MM.1S (cell line): ENCODE measurements around the gene DHRSX.
"Not testable (repeated sequence)": the region's sequence is repeated elsewhere in the genome, so short reads cannot be mapped to it uniquely, and the experiment has no call there.

ENCODE experiments used
- DNase-seq: peaks from one replicate; pipeline ENCODE4 v3.0.0-alpha.2; 2015
- H2AFZ ChIP-seq: fragments of 300-600 bp; sonication (generic); 2 replicates; pipeline ENCODE4 v1.6.0; 2016; ENCODE audit warnings: antibody characterized with exemption, low read length
- H3F3A ChIP-seq: fragments of 300-600 bp; sonication (generic); 2 replicates; pipeline ENCODE4 v1.6.1; 2016; ENCODE audit warnings: mild to moderate bottlenecking, antibody characterized with exemption, low read length, moderate library complexity, mixed read lengths; ENCODE audit not compliant: insufficient read depth
- H3K27ac ChIP-seq: fragments of 300-600 bp; sonication (generic); 2 replicates; pipeline ENCODE4 v1.5.1; 2016; ENCODE audit warnings: mild to moderate bottlenecking, low read length
- H3K27me3 ChIP-seq: fragments of 300-600 bp; sonication (generic); replicated peaks from 2 replicates; pipeline ENCODE4 v1.6.0; 2016; ENCODE audit warnings: low read length; ENCODE audit not compliant: insufficient read depth
- H3K36me3 ChIP-seq: fragments of 300-600 bp; sonication (generic); replicated peaks from 2 replicates; pipeline ENCODE4 v1.6.1; 2016; ENCODE audit warnings: mild to moderate bottlenecking, low read length, mixed read lengths; ENCODE audit not compliant: insufficient read depth
- H3K4me1 ChIP-seq: fragments of 300-600 bp; sonication (generic); 2 replicates; pipeline ENCODE4 v1.6.1; 2016; ENCODE audit warnings: low read length, mixed read lengths
- H3K4me2 ChIP-seq: fragments of 300-600 bp; sonication (generic); 2 replicates; pipeline ENCODE4 v1.6.0; 2016; ENCODE audit warnings: low read depth, low read length
- H3K4me3 ChIP-seq: fragments of 300-600 bp; sonication (generic); 2 replicates; pipeline ENCODE4 v1.5.1; 2016; ENCODE audit warnings: low read length, mixed read lengths
- H3K79me2 ChIP-seq: fragments of 300-600 bp; sonication (generic); 2 replicates; pipeline ENCODE4 v1.6.1; 2016; ENCODE audit warnings: mixed run types, low read length, mixed read lengths
- H3K9ac ChIP-seq: fragments of 300-600 bp; sonication (generic); 2 replicates; pipeline ENCODE4 v1.6.1; 2016; ENCODE audit warnings: low read length, mixed read lengths
- H3K9me2 ChIP-seq: fragments of 300-600 bp; sonication (generic); replicated peaks from 2 replicates; pipeline ENCODE4 v1.6.1; 2016; ENCODE audit warnings: mild to moderate bottlenecking, low read length, mixed read lengths; ENCODE audit not compliant: insufficient read depth
- H3K9me3 ChIP-seq: fragments of 300-600 bp; sonication (generic); replicated peaks from 2 replicates; pipeline ENCODE4 v1.6.1; 2016; ENCODE audit warnings: mild to moderate bottlenecking, low read length, mixed read lengths; ENCODE audit not compliant: insufficient read depth
- H4K20me1 ChIP-seq: fragments of 300-600 bp; sonication (generic); 2 replicates; pipeline ENCODE4 v1.6.1; 2016; ENCODE audit warnings: mild to moderate bottlenecking, low read length, moderate library complexity, mixed read lengths; ENCODE audit not compliant: insufficient read depth
- EZH2 ChIP-seq: fragments of 300-600 bp; sonication (generic); optimal IDR thresholded peaks from 2 replicates; pipeline ENCODE3; 2017; ENCODE audit warnings: low read depth, mild to moderate bottlenecking, antibody characterized with exemption, low read length, mixed read lengths
- EZH2phosphoT487 ChIP-seq: fragments of 300-600 bp; sonication (generic); IDR thresholded peaks from 2 replicates; pipeline ENCODE4 v1.6.1; 2018; ENCODE audit warnings: antibody characterized with exemption, low read length
- TF ChIP-seq, protein P1 (sequence below): fragments of 300-600 bp; sonication (generic); IDR thresholded peaks from 2 replicates; pipeline ENCODE4 v1.5.1; 2016; ENCODE audit warnings: antibody characterized with exemption, low read length, mixed read lengths

The DHRSX gene

DNA sequence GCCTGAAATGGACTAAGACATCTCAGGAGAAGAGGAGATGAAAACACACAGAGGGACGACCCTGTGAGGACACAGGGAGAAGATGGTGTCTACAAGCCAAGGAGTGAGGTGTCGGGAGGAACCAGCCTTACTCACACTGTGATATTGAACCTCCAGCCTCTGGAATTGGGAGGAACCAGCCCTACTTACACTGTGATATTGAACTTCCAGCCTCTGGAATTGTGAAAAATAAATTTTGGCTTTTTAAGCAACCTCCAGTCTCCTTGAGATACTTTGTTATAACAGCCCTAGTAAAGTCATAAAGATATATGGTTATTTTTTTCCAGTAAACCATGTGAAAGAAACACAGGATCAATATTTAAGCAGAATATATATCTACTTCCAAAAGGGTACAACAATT is 76.5 kb downstream of the DHRSX start:
- Histone ChIP-seq H3K4me2 (no peak overlapping the region), H3K9ac (no peak overlapping the region), H3K4me3 (no peak overlapping the region)

DNA sequence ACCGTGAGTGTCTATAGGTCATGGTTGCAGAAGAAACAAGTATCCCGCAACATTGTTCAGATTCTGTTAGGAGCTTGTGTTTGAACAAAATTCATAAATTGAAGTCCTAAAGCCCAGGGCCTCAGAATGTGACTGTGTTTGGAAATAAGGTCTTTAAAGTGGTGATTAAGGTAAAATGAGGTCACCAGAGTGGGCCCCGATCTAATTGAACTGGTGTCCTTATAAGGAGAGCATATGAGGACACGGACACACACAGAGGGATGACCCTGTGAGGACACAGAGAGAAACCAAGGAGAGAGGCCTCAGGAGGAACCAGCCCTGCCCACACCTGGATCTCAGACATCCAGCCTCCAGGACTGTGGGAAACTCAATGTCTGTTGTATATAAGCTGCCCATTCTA is 76.9 kb downstream of the DHRSX start:
- Histone ChIP-seq H3K4me1 (no peaks in the 10 kb centered on the region), H3K79me2 (no peaks in the 10 kb centered on the region), H3K27ac (no peak overlapping the region), H4K20me1 (no peaks in the 10 kb centered on the region), H3K9me3 (no peaks in the 10 kb centered on the region), H3K27me3 (no peaks in the 10 kb centered on the region), H3K9ac (no peak overlapping the region), H2AFZ (no peak overlapping the region), H3K9me2 (no peaks in the 10 kb centered on the region), H3F3A (no peaks in the 10 kb centered on the region), H3K36me3 (no peaks in the 10 kb centered on the region), H3K4me3 (no peak overlapping the region), H3K4me2 (no peak overlapping the region)
- DNase-seq, result no peak
- TF ChIP-seq, protein P1, sequence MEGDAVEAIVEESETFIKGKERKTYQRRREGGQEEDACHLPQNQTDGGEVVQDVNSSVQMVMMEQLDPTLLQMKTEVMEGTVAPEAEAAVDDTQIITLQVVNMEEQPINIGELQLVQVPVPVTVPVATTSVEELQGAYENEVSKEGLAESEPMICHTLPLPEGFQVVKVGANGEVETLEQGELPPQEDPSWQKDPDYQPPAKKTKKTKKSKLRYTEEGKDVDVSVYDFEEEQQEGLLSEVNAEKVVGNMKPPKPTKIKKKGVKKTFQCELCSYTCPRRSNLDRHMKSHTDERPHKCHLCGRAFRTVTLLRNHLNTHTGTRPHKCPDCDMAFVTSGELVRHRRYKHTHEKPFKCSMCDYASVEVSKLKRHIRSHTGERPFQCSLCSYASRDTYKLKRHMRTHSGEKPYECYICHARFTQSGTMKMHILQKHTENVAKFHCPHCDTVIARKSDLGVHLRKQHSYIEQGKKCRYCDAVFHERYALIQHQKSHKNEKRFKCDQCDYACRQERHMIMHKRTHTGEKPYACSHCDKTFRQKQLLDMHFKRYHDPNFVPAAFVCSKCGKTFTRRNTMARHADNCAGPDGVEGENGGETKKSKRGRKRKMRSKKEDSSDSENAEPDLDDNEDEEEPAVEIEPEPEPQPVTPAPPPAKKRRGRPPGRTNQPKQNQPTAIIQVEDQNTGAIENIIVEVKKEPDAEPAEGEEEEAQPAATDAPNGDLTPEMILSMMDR, result no peak
- TF ChIP-seq EZH2phosphoT487 (no peak), EZH2 (no peak)

More for the DNA sequence above, 76.5 kb downstream of the DHRSX start:
- DNase-seq, result no peak
- no peak overlapping the region for H3K27ac ChIP-seq
- no peaks in the 10 kb centered on the region for H3K9me2 ChIP-seq
- no peaks in the 10 kb centered on the region for H3K4me1 ChIP-seq
- H3K79me2 ChIP-seq, result no peaks in the 10 kb centered on the region
- no peaks in the 10 kb centered on the region for H3F3A ChIP-seq
- H2AFZ ChIP-seq, result no peak overlapping the region
- H3K9me3 ChIP-seq, result no peaks in the 10 kb centered on the region
- H4K20me1 ChIP-seq, result no peaks in the 10 kb centered on the region
- TF ChIP-seq, protein P1, result no peak
- TF ChIP-seq EZH2, result no peak
- TF ChIP-seq EZH2phosphoT487, result no peak
- H3K36me3 ChIP-seq, result no peaks in the 10 kb centered on the region
- no peaks in the 10 kb centered on the region for H3K27me3 ChIP-seq

DNA sequence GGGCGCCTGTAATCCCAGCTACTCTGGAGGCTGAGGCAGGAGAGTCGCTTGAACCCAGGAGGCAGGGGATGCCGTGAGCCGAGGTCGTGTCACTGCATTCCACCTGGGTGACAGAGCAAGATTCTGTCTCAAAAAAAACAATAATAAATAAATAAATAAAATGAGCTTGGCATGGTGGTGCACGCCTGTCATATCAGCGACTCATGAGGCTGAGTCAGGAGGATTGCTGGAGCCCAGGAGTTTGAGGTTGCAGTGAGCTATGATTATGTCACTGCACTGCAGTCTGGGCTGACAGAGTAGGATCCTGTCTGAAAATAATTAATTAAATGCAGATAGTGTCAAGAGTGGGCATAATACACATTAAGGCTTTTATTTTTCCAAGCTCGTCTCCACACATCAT is 77.5 kb downstream of the DHRSX start:
- no peaks in the 10 kb centered on the region for H3K36me3 ChIP-seq
- H3F3A ChIP-seq, result no peaks in the 10 kb centered on the region
- H3K9me2 ChIP-seq, result no peaks in the 10 kb centered on the region
- H3K4me1 ChIP-seq, result no peaks in the 10 kb centered on the region
- no peak overlapping the region for H3K4me3 ChIP-seq
- DNase-seq, result no peak
- H3K9ac ChIP-seq, result no peak overlapping the region
- H3K79me2 ChIP-seq, result no peaks in the 10 kb centered on the region
- no peaks in the 10 kb centered on the region for H3K9me3 ChIP-seq
- H3K27me3 ChIP-seq, result no peaks in the 10 kb centered on the region
- TF ChIP-seq EZH2phosphoT487, result no peak
- TF ChIP-seq, protein P1, result no peak
- no peak for TF ChIP-seq EZH2
- H3K4me2 ChIP-seq, result no peak overlapping the region
- H2AFZ ChIP-seq, result no peak overlapping the region
- H3K27ac ChIP-seq, result no peak overlapping the region
- H4K20me1 ChIP-seq, result no peaks in the 10 kb centered on the region

DNA sequence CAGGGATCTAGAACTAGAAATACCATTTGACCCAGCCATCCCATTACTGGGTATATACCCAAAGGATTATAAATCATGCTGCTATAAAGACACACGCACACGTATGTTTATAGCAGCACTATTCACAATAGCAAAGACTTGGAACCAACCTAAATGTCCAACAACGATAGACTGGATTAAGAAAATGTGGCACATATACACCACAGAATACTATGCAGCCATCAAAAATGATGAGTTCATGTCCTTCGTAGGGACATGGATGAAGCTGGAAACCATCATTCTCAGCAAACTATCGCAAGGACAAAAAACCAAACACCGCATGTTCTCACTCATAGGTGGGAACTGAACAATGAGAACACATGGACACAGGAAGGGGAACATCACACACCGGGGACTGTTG is 81.4 kb downstream of the DHRSX start:
- H3K4me1 ChIP-seq, H3F3A ChIP-seq, H2AFZ ChIP-seq, H3K9me2 ChIP-seq, DNase-seq, H3K4me2 ChIP-seq, H3K4me3 ChIP-seq, H3K9me3 ChIP-seq, H3K27me3 ChIP-seq, H3K36me3 ChIP-seq, H3K9ac ChIP-seq, H3K27ac ChIP-seq, H3K79me2 ChIP-seq, H4K20me1 ChIP-seq: not testable (repeated sequence)
